ACC112 (cell line): ENCODE data around the gene RBM6.
"Not testable (repeated sequence)": the region's sequence is repeated elsewhere in the genome, so short reads cannot be mapped to it uniquely, and the experiment has no call there.

Experiments
- H2AFZ ChIP-seq: fragments of 200-600 bp; sonication (generic); one replicate; pipeline ENCODE4 v1.6.0; 2017; ENCODE audit warnings: antibody characterized with exemption, low read length; ENCODE audit not compliant: unreplicated experiment
- H3K27ac ChIP-seq: fragments of 200-600 bp; sonication (generic); 2 replicates; pipeline ENCODE4 v1.5.1; 2014; ENCODE audit warnings: low read depth, mild to moderate bottlenecking, antibody characterized with exemption, low read length, moderate library complexity
- H3K27me3 ChIP-seq: fragments of 200-600 bp; sonication (generic); 2 replicates; pipeline ENCODE4 v1.6.1; 2014; ENCODE audit warnings: mild to moderate bottlenecking, antibody characterized with exemption, low read length, moderate library complexity, mixed read lengths; ENCODE audit not compliant: insufficient read depth
- H3K36me3 ChIP-seq: fragments of 200-600 bp; sonication (generic); 2 replicates; pipeline ENCODE4 v1.6.1; 2016; ENCODE audit warnings: mild to moderate bottlenecking, antibody characterized with exemption, low read length, moderate library complexity, mixed read lengths; ENCODE audit not compliant: insufficient read depth
- H3K4me1 ChIP-seq: fragments of 200-600 bp; sonication (generic); one replicate; pipeline ENCODE4 v1.6.1; 2016; ENCODE audit warnings: low read length, mixed read lengths; ENCODE audit not compliant: insufficient read depth, unreplicated experiment, control insufficient read depth
- H3K4me3 ChIP-seq: fragments of 200-600 bp; sonication (generic); 2 replicates; pipeline ENCODE4 v1.5.1; 2014; ENCODE audit warnings: mild to moderate bottlenecking, low read depth, low read length
- H3K79me2 ChIP-seq: fragments of 200-600 bp; sonication (generic); one replicate; pipeline ENCODE4 v1.6.0; 2016; ENCODE audit warnings: low read length; ENCODE audit not compliant: control insufficient read depth, unreplicated experiment, insufficient read depth

RBM6 gene

GRCh38 chr3:49904448-49904847 lies 35.5 kb upstream of the RBM6 start:
- not testable (repeated sequence) for H2AFZ ChIP-seq, H3K27ac ChIP-seq, H3K27me3 ChIP-seq, H3K36me3 ChIP-seq, H3K79me2 ChIP-seq, H3K4me3 ChIP-seq
- peaks cover 22% of the 10 kb centered on the region for H3K4me1 ChIP-seq

GRCh38 chr3:49906073-49906743 lies 33.7 kb upstream of the RBM6 start:
- Histone ChIP-seq H3K4me3 (peak overlapping the region; percentile 61), H2AFZ (peak overlapping the region; percentile 17), H3K27me3 (no peaks in the 10 kb centered on the region), H3K27ac (no peak overlapping the region), H3K36me3 (no peaks in the 10 kb centered on the region), H3K79me2 (no peaks in the 10 kb centered on the region), H3K4me1 (peaks cover 9% of the 10 kb centered on the region)

- H3K4me3 ChIP-seq = no peak overlapping the region
- H3K27me3 ChIP-seq = no peaks in the 10 kb centered on the region
- H3K4me1 ChIP-seq = peaks cover 5% of the 10 kb centered on the region
- H2AFZ ChIP-seq = no peak overlapping the region
- H3K27ac ChIP-seq = no peak overlapping the region
- no peaks in the 10 kb centered on the region for H3K79me2 ChIP-seq
- no peaks in the 10 kb centered on the region for H3K36me3 ChIP-seq
These were observed 31.4 kb upstream of the RBM6 start for GRCh38 chr3:49908373-49909199.

GRCh38 chr3:49910409-49911123 lies 29.4 kb upstream of the RBM6 start:
- Histone ChIP-seq H3K79me2 (no peaks in the 10 kb centered on the region), H3K4me1 (peaks cover 5% of the 10 kb centered on the region), H3K27ac (no peak overlapping the region), H3K27me3 (no peaks in the 10 kb centered on the region), H3K36me3 (no peaks in the 10 kb centered on the region), H2AFZ (no peak overlapping the region), H3K4me3 (no peak overlapping the region)

GRCh38 chr3:49911124-49911420 lies 28.9 kb upstream of the RBM6 start:
- no peaks in the 10 kb centered on the region for H3K79me2 ChIP-seq
- H3K27me3 ChIP-seq = no peaks in the 10 kb centered on the region
- H2AFZ ChIP-seq = no peak overlapping the region
- no peak overlapping the region for H3K4me3 ChIP-seq
- H3K27ac ChIP-seq = no peak overlapping the region
- H3K36me3 ChIP-seq = no peaks in the 10 kb centered on the region
- peaks cover under 1% of the 10 kb centered on the region for H3K4me1 ChIP-seq

- Histone ChIP-seq H3K27me3 (no peaks in the 10 kb centered on the region), H3K36me3 (no peaks in the 10 kb centered on the region), H3K4me1 (no peaks in the 10 kb centered on the region), H2AFZ (no peak overlapping the region), H3K79me2 (no peaks in the 10 kb centered on the region), H3K4me3 (no peak overlapping the region), H3K27ac (no peak overlapping the region)
These were observed 28.3 kb upstream of the RBM6 start for GRCh38 chr3:49911611-49912010.

GRCh38 chr3:49912881-49913281 lies 27.1 kb upstream of the RBM6 start:
- H3K79me2 ChIP-seq = no peaks in the 10 kb centered on the region
- H2AFZ ChIP-seq = no peak overlapping the region
- H3K36me3 ChIP-seq = no peaks in the 10 kb centered on the region
- no peaks in the 10 kb centered on the region for H3K4me1 ChIP-seq
- no peaks in the 10 kb centered on the region for H3K27me3 ChIP-seq
- no peak overlapping the region for H3K4me3 ChIP-seq
- H3K27ac ChIP-seq = no peak overlapping the region

GRCh38 chr3:49914906-49915305 lies 25.0 kb upstream of the RBM6 start:
- Histone ChIP-seq H3K4me1 (no peaks in the 10 kb centered on the region), H3K27me3 (no peaks in the 10 kb centered on the region), H2AFZ (no peak overlapping the region), H3K4me3 (no peak overlapping the region), H3K79me2 (no peaks in the 10 kb centered on the region), H3K27ac (no peak overlapping the region), H3K36me3 (no peaks in the 10 kb centered on the region)

- no peaks in the 10 kb centered on the region for H3K36me3 ChIP-seq
- H3K4me1 ChIP-seq = no peaks in the 10 kb centered on the region
- no peaks in the 10 kb centered on the region for H3K27me3 ChIP-seq
- no peaks in the 10 kb centered on the region for H3K79me2 ChIP-seq
- no peak overlapping the region for H3K4me3 ChIP-seq
- no peak overlapping the region for H2AFZ ChIP-seq
- no peak overlapping the region for H3K27ac ChIP-seq
These were observed 23.3 kb upstream of the RBM6 start for GRCh38 chr3:49916686-49917085.

GRCh38 chr3:49917806-49918590 lies 22.0 kb upstream of the RBM6 start:
- H3K36me3 ChIP-seq, H3K4me1 ChIP-seq, H3K27me3 ChIP-seq, H2AFZ ChIP-seq, H3K27ac ChIP-seq, H3K79me2 ChIP-seq, H3K4me3 ChIP-seq: not testable (repeated sequence)
